OCI-LY1 (cell line): ENCODE results near the gene NOXO1.

Experiments used
- H2AFZ ChIP-seq: fragments of 200-600 bp; sonication (generic), shearing (Covaris generic); 2 replicates; pipeline ENCODE4 v1.6.0; 2014; ENCODE audit warnings: antibody characterized with exemption, mild to moderate bottlenecking, low read length
- H3F3A ChIP-seq: fragments of 200-600 bp; sonication (generic), shearing (Covaris generic); 2 replicates; pipeline ENCODE4 v1.6.0; 2014; ENCODE audit warnings: mild to moderate bottlenecking, antibody characterized with exemption, low read length, moderate library complexity; ENCODE audit not compliant: insufficient read depth
- H3K27ac ChIP-seq: fragments of 200-600 bp; sonication (generic); 2 replicates; pipeline ENCODE4 v1.5.1; 2014; ENCODE audit warnings: low read length, mixed run types, mild to moderate bottlenecking, low read depth; ENCODE audit not compliant: poor library complexity, severe bottlenecking
- H3K27me3 ChIP-seq: fragments of 200-600 bp; sonication (generic); 2 replicates; pipeline ENCODE4 v1.6.0; 2014; ENCODE audit warnings: antibody characterized with exemption, mild to moderate bottlenecking, low read length, moderate library complexity; ENCODE audit not compliant: insufficient read depth
- H3K36me3 ChIP-seq: fragments of 200-600 bp; sonication (generic); 2 replicates; pipeline ENCODE4 v1.6.1; 2014; ENCODE audit warnings: mild to moderate bottlenecking, antibody characterized with exemption, low read length, moderate library complexity, mixed read lengths; ENCODE audit not compliant: insufficient read depth
- H3K4me1 ChIP-seq: fragments of 200-600 bp; sonication (generic); 2 replicates; pipeline ENCODE4 v1.5.1; 2014; ENCODE audit warnings: mild to moderate bottlenecking, low read length, moderate library complexity; ENCODE audit not compliant: insufficient read depth, severe bottlenecking
- H3K4me2 ChIP-seq: fragments of 200-600 bp; sonication (generic), shearing (Covaris generic); 2 replicates; pipeline ENCODE4 v1.6.1; 2014; ENCODE audit warnings: low read length
- H3K4me3 ChIP-seq: fragments of 200-600 bp; sonication (generic); 2 replicates; pipeline ENCODE4 v1.5.1; 2014; ENCODE audit warnings: low read length, low read depth, mild to moderate bottlenecking, mixed read lengths; ENCODE audit not compliant: poor library complexity, severe bottlenecking
- H3K79me2 ChIP-seq: fragments of 200-600 bp; shearing (Covaris generic); 2 replicates; pipeline ENCODE4 v1.6.1; 2016; ENCODE audit warnings: mixed run types, low read length, mixed read lengths; ENCODE audit not compliant: insufficient read depth
- H3K9ac ChIP-seq: fragments of 200-600 bp; sonication (generic), shearing (Covaris generic); 2 replicates; pipeline ENCODE4 v1.6.1; 2014; ENCODE audit warnings: mild to moderate bottlenecking, low read length, mixed read lengths
- H3K9me2 ChIP-seq: fragments of 200-600 bp; sonication (generic), shearing (Covaris generic); 2 replicates; pipeline ENCODE4 v1.6.1; 2014; ENCODE audit warnings: low read depth, mild to moderate bottlenecking, low read length, mixed read lengths
- H3K9me3 ChIP-seq: fragments of 200-600 bp; shearing (Covaris generic); 2 replicates; pipeline ENCODE4 v1.6.1; 2014; ENCODE audit warnings: low read length, mixed read lengths
- H4K20me1 ChIP-seq: fragments of 200-600 bp; sonication (generic), shearing (Covaris generic); 2 replicates; pipeline ENCODE4 v1.6.0; 2016; ENCODE audit warnings: mild to moderate bottlenecking, low read length; ENCODE audit not compliant: insufficient read depth
- EZH2 ChIP-seq: fragments of 200-600 bp; sonication (generic), shearing (Covaris generic); IDR thresholded peaks from 2 replicates; pipeline ENCODE4 v1.8.0; 2017; ENCODE audit warnings: borderline replicate concordance, mixed run types, mild to moderate bottlenecking, antibody characterized with exemption, low read length, moderate library complexity, mixed read lengths
- TF ChIP-seq, protein P1 (sequence below): fragments of 200-600 bp; sonication (generic), shearing (Covaris generic); IDR thresholded peaks from 2 replicates; pipeline ENCODE4 v1.5.1; 2017; ENCODE audit warnings: mild to moderate bottlenecking, antibody characterized with exemption, low read length, moderate library complexity, mixed read lengths

Gene NOXO1

DNA sequence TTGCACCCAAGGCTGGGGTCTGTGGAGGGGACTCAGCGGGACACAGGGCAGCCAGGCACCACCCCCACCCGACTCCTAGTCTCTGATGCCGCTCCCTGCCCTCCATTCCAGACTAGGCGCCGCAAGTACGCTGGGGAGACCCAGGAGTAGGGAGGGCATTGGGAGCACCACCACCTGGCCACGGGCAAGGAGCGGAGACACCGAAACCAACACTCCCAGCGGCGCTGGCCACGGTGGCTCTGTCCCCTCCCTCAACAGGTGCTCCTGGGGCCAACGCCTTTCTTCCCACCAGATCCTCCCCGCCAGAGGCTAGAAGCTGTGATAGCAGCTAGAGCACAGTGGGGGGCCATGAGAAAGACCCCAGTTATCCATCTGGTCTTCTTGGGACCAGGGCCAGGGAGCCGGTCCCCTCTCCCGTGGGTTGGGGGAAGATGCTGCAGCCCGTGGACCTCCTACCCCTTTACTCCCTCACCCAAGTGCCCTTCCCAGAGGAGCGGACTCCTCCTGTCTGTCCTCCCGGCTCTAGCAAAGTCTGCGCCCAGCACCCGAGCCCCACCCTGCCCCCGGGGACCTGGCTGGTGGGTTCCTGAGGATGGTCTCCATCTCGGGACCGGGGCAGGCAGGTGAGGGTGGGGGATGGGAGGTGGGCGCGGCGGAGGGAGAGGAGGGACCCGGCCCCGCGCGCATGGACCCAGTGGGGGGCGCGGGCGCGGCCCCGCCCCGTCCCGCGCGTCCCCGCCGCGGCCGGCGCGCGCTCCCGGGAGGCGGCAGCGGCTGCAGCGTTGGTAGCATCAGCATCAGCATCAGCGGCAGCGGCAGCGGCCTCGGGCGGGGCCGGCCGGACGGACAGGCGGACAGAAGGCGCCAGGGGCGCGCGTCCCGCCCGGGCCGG, 8.2 kb upstream of the NOXO1 start, which contains the start of gene SYNGR3:
TSS of gene SYNGR3 (plus strand) at position 762 of the 892 bp plus-strand sequence. CDS start 133 bp downstream, outside the sequence.
- Histone ChIP-seq H2AFZ (no peak within 1 kb of the TSS), H3K4me3 (peak within 1 kb of the TSS; percentile 60), H3K79me2 (no peaks in the 10 kb centered on the region), H3K36me3 (peaks cover 13% of the 10 kb centered on the region), H3K4me2 (peak within 1 kb of the TSS; percentile 68), H3K9ac (peak within 1 kb of the TSS; percentile 36; the same call in 1 of the 2 replicates), H3K9me2 (no peaks in the 10 kb centered on the region), H3F3A (no peaks in the 10 kb centered on the region; the same call in 1 of the 2 replicates), H3K9me3 (no peaks in the 10 kb centered on the region), H4K20me1 (no peaks in the 10 kb centered on the region), H3K27me3 (peaks cover 6% of the 10 kb centered on the region; the same call in 1 of the 2 replicates), H3K27ac (no peak within 1 kb of the TSS), H3K4me1 (peaks cover 40% of the 10 kb centered on the region)
- TF ChIP-seq, protein P1, sequence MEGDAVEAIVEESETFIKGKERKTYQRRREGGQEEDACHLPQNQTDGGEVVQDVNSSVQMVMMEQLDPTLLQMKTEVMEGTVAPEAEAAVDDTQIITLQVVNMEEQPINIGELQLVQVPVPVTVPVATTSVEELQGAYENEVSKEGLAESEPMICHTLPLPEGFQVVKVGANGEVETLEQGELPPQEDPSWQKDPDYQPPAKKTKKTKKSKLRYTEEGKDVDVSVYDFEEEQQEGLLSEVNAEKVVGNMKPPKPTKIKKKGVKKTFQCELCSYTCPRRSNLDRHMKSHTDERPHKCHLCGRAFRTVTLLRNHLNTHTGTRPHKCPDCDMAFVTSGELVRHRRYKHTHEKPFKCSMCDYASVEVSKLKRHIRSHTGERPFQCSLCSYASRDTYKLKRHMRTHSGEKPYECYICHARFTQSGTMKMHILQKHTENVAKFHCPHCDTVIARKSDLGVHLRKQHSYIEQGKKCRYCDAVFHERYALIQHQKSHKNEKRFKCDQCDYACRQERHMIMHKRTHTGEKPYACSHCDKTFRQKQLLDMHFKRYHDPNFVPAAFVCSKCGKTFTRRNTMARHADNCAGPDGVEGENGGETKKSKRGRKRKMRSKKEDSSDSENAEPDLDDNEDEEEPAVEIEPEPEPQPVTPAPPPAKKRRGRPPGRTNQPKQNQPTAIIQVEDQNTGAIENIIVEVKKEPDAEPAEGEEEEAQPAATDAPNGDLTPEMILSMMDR: no peak
- TF ChIP-seq EZH2: no peak

- Histone ChIP-seq H3K9me3 (no peaks in the 10 kb centered on the region), H3K36me3 (peaks cover 13% of the 10 kb centered on the region), H3K27ac (no peak overlapping the region), H3K9me2 (no peaks in the 10 kb centered on the region), H3K27me3 (peaks cover 6% of the 10 kb centered on the region; the same call in 1 of the 2 replicates), H3K79me2 (no peaks in the 10 kb centered on the region), H4K20me1 (no peaks in the 10 kb centered on the region), H3K9ac (no peak overlapping the region), H3K4me3 (no peak overlapping the region), H2AFZ (no peak overlapping the region), H3K4me1 (peaks cover 36% of the 10 kb centered on the region), H3K4me2 (no peak overlapping the region), H3F3A (no peaks in the 10 kb centered on the region; the same call in 1 of the 2 replicates)
- TF ChIP-seq, protein P1: no peak
- no peak for TF ChIP-seq EZH2
These were observed 5.9 kb upstream of the NOXO1 start for GRCh38 chr16:1987198-1987597.

- no peak for TF ChIP-seq EZH2
- TF ChIP-seq, protein P1: no peak
- H3K9ac ChIP-seq: no peak overlapping the region
These were observed 4.3 kb upstream of the NOXO1 start for GRCh38 chr16:1985466-1986150.

More at GRCh38 chr16:1985466-1986150, 4.3 kb upstream of the NOXO1 start:
- H3K27ac ChIP-seq: no peak overlapping the region
- peak overlapping the region; percentile 66 for H3K4me3 ChIP-seq
- peaks cover 23% of the 10 kb centered on the region for H3K4me1 ChIP-seq
- no peaks in the 10 kb centered on the region; the same call in 1 of the 2 replicates for H3F3A ChIP-seq
- no peaks in the 10 kb centered on the region for H3K9me3 ChIP-seq
- H2AFZ ChIP-seq: no peak overlapping the region
- H3K36me3 ChIP-seq: peaks cover 13% of the 10 kb centered on the region
- H3K27me3 ChIP-seq: peaks cover 6% of the 10 kb centered on the region; the same call in 1 of the 2 replicates
- H3K79me2 ChIP-seq: no peaks in the 10 kb centered on the region
- H3K9me2 ChIP-seq: no peaks in the 10 kb centered on the region
- H4K20me1 ChIP-seq: no peaks in the 10 kb centered on the region
- H3K4me2 ChIP-seq: peak overlapping the region; percentile 87
